Calu3 (cell line): ENCODE measurements around the gene ALDH9A1. TPM values are rescaled to one million over a fixed set of nuclear protein-coding genes. Genes with fewer than 3 reads are reported as not detected.

Experiments
- BruUV-seq: library from RNA; stranded (reverse); fragments of 400-500 nt; replicated peaks from 2 replicates; lab custom pipeline; 2021; lab: Mats Ljungman, UMichigan
- CTCF ChIA-PET: fragments of 300-600 bp; sonication (Branson Sonifier 250); formaldehyde crosslinking; loops from one replicate; lab custom pipeline; 2022; ENCODE audit warnings: antibody characterized with exemption; lab: Charles Lee
- DNase-seq: peaks from one replicate; pipeline ENCODE4 v3.0.0; 2022
- H3K27ac Mint-ChIP-seq: one replicate; pipeline ENCODE4 v1.8.0; 2022; ENCODE audit warnings: mixed read lengths; ENCODE audit not compliant: unreplicated experiment
- H3K27me3 Mint-ChIP-seq: one replicate; pipeline ENCODE4 v1.8.0; 2022; ENCODE audit warnings: mixed read lengths; ENCODE audit not compliant: unreplicated experiment
- H3K36me3 Mint-ChIP-seq: one replicate; pipeline ENCODE4 v1.8.0; 2022; ENCODE audit warnings: mild to moderate bottlenecking, moderate library complexity, mixed read lengths; ENCODE audit not compliant: insufficient read depth, unreplicated experiment
- H3K4me1 Mint-ChIP-seq: one replicate; pipeline ENCODE4 v1.8.0; 2022; ENCODE audit warnings: mild to moderate bottlenecking, low read depth, mixed read lengths; ENCODE audit not compliant: unreplicated experiment
- H3K4me3 Mint-ChIP-seq: one replicate; pipeline ENCODE4 v1.8.0; 2022; ENCODE audit warnings: mild to moderate bottlenecking, low read depth, moderate library complexity, mixed read lengths; ENCODE audit not compliant: unreplicated experiment
- H3K9me3 Mint-ChIP-seq: one replicate; pipeline ENCODE4 v1.8.0; 2022; ENCODE audit warnings: low read depth, mixed read lengths; ENCODE audit not compliant: unreplicated experiment
- intact Hi-C: fragments of 100-400 bp; cut with micrococcal nuclease; formaldehyde crosslinking; loops from one replicate; pipeline ENCODE4 v1.10.0; 2022; ENCODE audit not compliant: unreplicated experiment
- total RNA-seq: library from RNA; stranded (reverse); gene quantifications from 2 replicates; pipeline ENCODE4 v1.2.3, GENCODE V29; 2022
- TF ChIP-seq, protein P1 (sequence below): fragments of 200-600 bp; IDR thresholded peaks from one replicate; pipeline ENCODE4 v1.8.0; 2022; ENCODE audit warnings: antibody characterized with exemption; ENCODE audit not compliant: unreplicated experiment

The ALDH9A1 gene
- total RNA-seq, 1 experiment from 2014 or later: 57.0 TPM

GRCh38 chr1:165616054-165616612, 82.2 kb downstream of the ALDH9A1 start:
- intact Hi-C loops: no loop called here
- Mint-ChIP-seq H3K27ac (no peak overlapping the region), H3K4me3 (no peak overlapping the region), H3K27me3 (peaks cover 35% of the 10 kb centered on the region), H3K4me1 (no peaks in the 10 kb centered on the region), H3K9me3 (no peaks in the 10 kb centered on the region), H3K36me3 (no peaks in the 10 kb centered on the region)
- BruUV-seq: no TSS peak
- no peak for DNase-seq
- CTCF ChIA-PET: no interaction called here
- TF ChIP-seq, protein P1, sequence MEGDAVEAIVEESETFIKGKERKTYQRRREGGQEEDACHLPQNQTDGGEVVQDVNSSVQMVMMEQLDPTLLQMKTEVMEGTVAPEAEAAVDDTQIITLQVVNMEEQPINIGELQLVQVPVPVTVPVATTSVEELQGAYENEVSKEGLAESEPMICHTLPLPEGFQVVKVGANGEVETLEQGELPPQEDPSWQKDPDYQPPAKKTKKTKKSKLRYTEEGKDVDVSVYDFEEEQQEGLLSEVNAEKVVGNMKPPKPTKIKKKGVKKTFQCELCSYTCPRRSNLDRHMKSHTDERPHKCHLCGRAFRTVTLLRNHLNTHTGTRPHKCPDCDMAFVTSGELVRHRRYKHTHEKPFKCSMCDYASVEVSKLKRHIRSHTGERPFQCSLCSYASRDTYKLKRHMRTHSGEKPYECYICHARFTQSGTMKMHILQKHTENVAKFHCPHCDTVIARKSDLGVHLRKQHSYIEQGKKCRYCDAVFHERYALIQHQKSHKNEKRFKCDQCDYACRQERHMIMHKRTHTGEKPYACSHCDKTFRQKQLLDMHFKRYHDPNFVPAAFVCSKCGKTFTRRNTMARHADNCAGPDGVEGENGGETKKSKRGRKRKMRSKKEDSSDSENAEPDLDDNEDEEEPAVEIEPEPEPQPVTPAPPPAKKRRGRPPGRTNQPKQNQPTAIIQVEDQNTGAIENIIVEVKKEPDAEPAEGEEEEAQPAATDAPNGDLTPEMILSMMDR: no peak

Other genes with a start within 250 kb of the ALDH9A1 start
- gene LRRC52, start 154.6 kb downstream of the ALDH9A1 start, total RNA-seq: not detected in 2 replicates
- gene MGST3, start 67.3 kb downstream of the ALDH9A1 start, total RNA-seq: 136 and 139 TPM in 2 replicates
- gene TMCO1, start 70.3 kb upstream of the ALDH9A1 start, total RNA-seq: 145 and 157 TPM in 2 replicates
- 106 and 109 TPM in 2 replicates for gene UCK2, start 129.1 kb upstream of the ALDH9A1 start, total RNA-seq